K562 (cell line): ENCODE results near the gene GHRL. TPM values are rescaled to one million over a fixed set of nuclear protein-coding genes. Genes with fewer than 3 reads are reported as not detected.

ENCODE experiments used
- ATAC-seq: fragments of 200-7000 bp; cut with Tn5 transposase; 3 replicates; pipeline ENCODE4 v1.9.1; 2020; ENCODE audit warnings: moderate library complexity
- BruUV-seq: library from RNA; stranded (reverse); fragments of 400-500 nt; replicated peaks from 2 replicates; lab custom pipeline; 2021; lab: Mats Ljungman, UMichigan
- CTCF ChIA-PET: fragments of 300-600 bp; formaldehyde crosslinking; extraction: SDS; loops from one replicate; lab custom pipeline; 2021; ENCODE audit warnings: low intra/inter-chr PET ratio; lab: Yijun Ruan, JAX
- POLR2A ChIA-PET: fragments of 300-600, 350-650 bp; sonication (Branson Sonifier 250); formaldehyde crosslinking; extraction: SDS; loops from one replicate; lab custom pipeline; 2021; ENCODE audit warnings: antibody characterized with exemption, inconsistent platforms; lab: Yijun Ruan, JAX
- DNase-seq, 4 experiments: peaks; one replicate each; pipeline versions ENCODE4 v3.0.0 to v3.0.0-alpha.2; 2011 to 2018; ENCODE audit warnings: low spot score in 3 of 4, mixed read lengths in 3 of 4; ENCODE audit errors: extremely low read depth in 1 of 4
- FAIRE-seq: peaks from 2 replicates; lab custom pipeline; 2011; peaks lifted over from hg19 to GRCh38; lab: Jason Lieb, UNC
- H2AFZ ChIP-seq: 2 replicates; pipeline ENCODE4 v1.6.0; 2011; ENCODE audit warnings: low read depth, low read length, control low read depth, inconsistent platforms
- H3K27ac ChIP-seq: fragments of 200-600 bp; 3 replicates; pipeline ENCODE4 v1.8.0; 2011; ENCODE audit warnings: low read depth, mild to moderate bottlenecking, control low read depth, inconsistent platforms, low read length, moderate library complexity, mixed read lengths; ENCODE audit errors: extremely low read depth
- H3K27me3 ChIP-seq, 2 experiments: fragments of 300-600 bp in 1 of 2; 2 replicates in 1 of 2; 3 replicates in 1 of 2; pipeline versions ENCODE4 v1.6.0 to v1.8.0; 2011; ENCODE audit warnings: inconsistent platforms in 2 of 2, low read length in 2 of 2, mild to moderate bottlenecking in 1 of 2, mixed read lengths in 1 of 2, moderate library complexity in 1 of 2; ENCODE audit not compliant: control insufficient read depth in 2 of 2, insufficient read depth in 2 of 2
- H3K36me3 ChIP-seq: fragments of 300-600 bp; 3 replicates; pipeline ENCODE4 v1.8.0; 2011; ENCODE audit warnings: mild to moderate bottlenecking, low read length, inconsistent platforms; ENCODE audit not compliant: control insufficient read depth, insufficient read depth
- H3K4me1 ChIP-seq, 2 experiments: fragments of 200-600 bp in 1 of 2; replicated peaks in 1 of 2; 2 replicates in 1 of 2; 3 replicates in 1 of 2; pipeline versions ENCODE4 v1.5.1 to v1.8.0; 2011; ENCODE audit warnings: inconsistent platforms in 2 of 2, low read length in 2 of 2, mild to moderate bottlenecking in 1 of 2, mixed read lengths in 1 of 2, moderate library complexity in 1 of 2; ENCODE audit not compliant: control insufficient read depth in 2 of 2, insufficient read depth in 2 of 2
- H3K4me2 ChIP-seq: 2 replicates; pipeline ENCODE4 v1.6.1; 2011; ENCODE audit warnings: low read length, control low read depth, inconsistent platforms, mixed read lengths; ENCODE audit not compliant: insufficient read depth
- H3K4me3 ChIP-seq: fragments of 200-600 bp; sonication (generic), shearing (Covaris generic); 2 replicates; pipeline ENCODE4 v1.5.1; 2016; ENCODE audit warnings: control low read depth, inconsistent platforms
- H3K79me2 ChIP-seq: fragments of 200-600 bp; 3 replicates; pipeline ENCODE4 v1.8.0; 2011; ENCODE audit warnings: low read length, inconsistent platforms; ENCODE audit not compliant: control insufficient read depth, insufficient read depth
- H3K9ac ChIP-seq, 2 experiments: 2 replicates each; pipeline versions ENCODE4 v1.6.0 to v1.6.1; 2011; ENCODE audit warnings: low read depth in 2 of 2, low read length in 2 of 2, control low read depth in 1 of 2, inconsistent platforms in 1 of 2, mild to moderate bottlenecking in 1 of 2, mixed read lengths in 1 of 2; ENCODE audit not compliant: insufficient read depth in 1 of 2
- H3K9me1 ChIP-seq: one replicate; pipeline ENCODE4 v1.6.0; 2011; ENCODE audit warnings: inconsistent platforms, mild to moderate bottlenecking, low read length, moderate library complexity; ENCODE audit not compliant: control insufficient read depth, insufficient read depth
- H3K9me3 ChIP-seq: replicated peaks from 2 replicates; pipeline ENCODE4 v1.5.1; 2011; ENCODE audit warnings: low read depth, low read length, inconsistent platforms; ENCODE audit not compliant: control insufficient read depth, insufficient read depth
- H4K20me1 ChIP-seq: replicated peaks from 2 replicates; pipeline ENCODE4 v1.6.1; 2011; ENCODE audit warnings: low read length, inconsistent platforms, mixed read lengths; ENCODE audit not compliant: control insufficient read depth, insufficient read depth
- CGGBP1 ChIP-seq: fragments of 250-450 bp; sonication (Bioruptor Pico); IDR thresholded peaks from 2 replicates; pipeline ENCODE4 v1.9.0; 2021; ENCODE audit warnings: mild to moderate bottlenecking
- CTBP1 ChIP-seq: fragments of 450-650 bp; IDR thresholded peaks from 2 replicates; pipeline ENCODE4 v1.6.1; 2016; ENCODE audit warnings: borderline replicate concordance
- HMG20B ChIP-seq: fragments of 250-450 bp; sonication (Bioruptor Pico); IDR thresholded peaks from 2 replicates; pipeline ENCODE4 v1.5.0; 2021; ENCODE audit warnings: mild to moderate bottlenecking
- MAFK ChIP-seq: IDR thresholded peaks from 2 replicates; pipeline ENCODE4 v1.6.1; 2011; ENCODE audit warnings: low read length, improper control_type of control experiment
- NR3C1 ChIP-seq: sonication (generic); formaldehyde crosslinking; IDR thresholded peaks from 2 replicates; pipeline ENCODE4 v1.8.1; 2022; ENCODE audit warnings: missing genetic modification reagents
- POU5F1 ChIP-seq: fragments of 150-350 bp; IDR thresholded peaks from 2 replicates; pipeline ENCODE4 v1.6.1; 2014; ENCODE audit warnings: borderline replicate concordance, low read length, low read depth, mild to moderate bottlenecking; ENCODE audit not compliant: partially characterized antibody
- TAF9B ChIP-seq: fragments of 450-650 bp; IDR thresholded peaks from 2 replicates; pipeline ENCODE4 v1.6.1; 2018; ENCODE audit warnings: mild to moderate bottlenecking; ENCODE audit not compliant: partially characterized antibody
- TEAD4 ChIP-seq, 2 experiments: sonication (generic) in 1 of 2; formaldehyde crosslinking in 1 of 2; IDR thresholded peaks; 2 replicates each; pipeline versions ENCODE4 v1.6.1 to v1.8.0; 2012 to 2022; ENCODE audit warnings: borderline replicate concordance in 1 of 2, inconsistent platforms in 1 of 2, low read length in 1 of 2, mild to moderate bottlenecking in 1 of 2, missing genetic modification reagents in 1 of 2
- YY1 ChIP-seq, 3 experiments: IDR thresholded peaks; 2 replicates each; pipeline ENCODE4 v1.6.1; 2011; ENCODE audit warnings: low read length in 2 of 3, mild to moderate bottlenecking in 2 of 3, moderate library complexity in 2 of 3, borderline replicate concordance in 1 of 3, control low read depth in 1 of 3, low read depth in 1 of 3; ENCODE audit not compliant: insufficient read depth in 3 of 3, insufficient replicate concordance in 2 of 3, control insufficient read depth in 1 of 3, insufficient read length in 1 of 3; ENCODE audit errors: extremely low read depth in 1 of 3
- ZFPM2 ChIP-seq: fragments of 250-450 bp; sonication (Bioruptor Pico); IDR thresholded peaks from 2 replicates; pipeline ENCODE4 v1.5.1; 2022; ENCODE audit warnings: mild to moderate bottlenecking
- ZNF518B ChIP-seq: fragments of 250-450 bp; sonication (Bioruptor Pico); IDR thresholded peaks from 2 replicates; pipeline ENCODE4 v1.5.0; 2021; ENCODE audit warnings: mild to moderate bottlenecking, moderate library complexity
- ZNF778 ChIP-seq: fragments of 450-650 bp; formaldehyde crosslinking; IDR thresholded peaks from 2 replicates; pipeline ENCODE4 v1.4.0; 2020; ENCODE audit warnings: mild to moderate bottlenecking, moderate library complexity
- WGBS: fragments of 100-300 bp; shearing (Covaris generic); methylation state at CpG from one replicate; pipeline ENCODE4 v1.1.6; 2016; ENCODE audit warnings: low coverage, mixed read lengths; ENCODE audit not compliant: insufficient coverage; ENCODE audit errors: missing lambda C conversion rate; 5-methylcytosine and 5-hydroxymethylcytosine counted together
- in situ Hi-C: fragments of 300-500 bp; cut with MboI; formaldehyde crosslinking; loops from 4 replicates; pipeline ENCODE4 v1.15.0; 2018; ENCODE audit warnings: inconsistent platforms, mixed read lengths
- intact Hi-C: fragments of 100-400 bp; cut with micrococcal nuclease; formaldehyde crosslinking; loops from 2 replicates; pipeline ENCODE4 v1.14.2; 2022
- polyA plus RNA-seq, 8 experiments: library from polyadenylated mRNA; depleted of rRNA in 4 of 8; stranded (reverse) in 5 of 8; unstranded in 3 of 8; fragments of >200 nt; fragmentation: Nextera tagmentation in 2 of 8; fragmentation: Illumina TruSeq in 1 of 8; extraction: Ambion mirVana in 2 of 8; extraction: Trizol in 1 of 8; gene quantifications; 2 replicates each; pipeline versions ENCODE4 v1.2.1 to v1.2.3, GENCODE V29; 2011 to 2014; ENCODE audit warnings: inconsistent platforms in 1 of 8, missing spikeins in 1 of 8
- total RNA-seq, 7 experiments: library from RNA; depleted of rRNA in 6 of 7; stranded (reverse); fragments of >200 nt in 6 of 7; fragmentation: Illumina TruSeq in 2 of 7; extraction: Trizol in 2 of 7; gene quantifications; 2 replicates each; pipeline versions ENCODE4 v1.2.1 to v1.2.3, GENCODE V29; 2011 to 2021; ENCODE audit warnings: low replicate concordance in 1 of 7
- TF ChIP-seq, protein P1 (sequence below): fragments of 450-650 bp; formaldehyde crosslinking; IDR thresholded peaks from 2 replicates; pipeline ENCODE4 v1.4.0; 2022; ENCODE audit warnings: missing genetic modification characterization
- TF ChIP-seq, protein P2 (sequence below), 3 experiments: IDR thresholded peaks in 2 of 3; conservative IDR thresholded peaks in 1 of 3; 2 replicates each; pipeline ENCODE4 v1.5.1; 2011 to 2012; ENCODE audit warnings: low read length in 3 of 3, mild to moderate bottlenecking in 3 of 3, control low read depth in 2 of 3, improper control_type of control experiment in 1 of 3, inconsistent platforms in 1 of 3, low read depth in 1 of 3, mixed read lengths in 1 of 3, moderate library complexity in 1 of 3; ENCODE audit not compliant: insufficient read depth in 2 of 3

GHRL gene
- total and polyA plus RNA-seq, 9 of the 15 experiments (the other 6 are each of a cell fraction or from before 2014, with no cell fraction given), result 0.08 to 0.29 (median 0.15) TPM; not detected in 5

GRCh38 chr3:10280177-10280529 lies 12.6 kb downstream of the GHRL start:
- H3K27ac ChIP-seq, result peak overlapping the region; percentile 46
- intact Hi-C loops, result no loop called here
- H3K9ac ChIP-seq, result peak overlapping the region in 1 of 2 experiments; percentile 17; a peak in 1 of 4 replicates
- H3K79me2 ChIP-seq, result peaks cover 10% of the 10 kb centered on the region
- no peaks in the 10 kb centered on the region; the same call in 1 of the 2 replicates for H4K20me1 ChIP-seq
- H3K4me3 ChIP-seq, result no peak overlapping the region
- FAIRE-seq (peak; percentile 66), DNase-seq (peak in 1 of 4 experiments; percentile 48), ATAC-seq (peak; percentile 79)
- no peak overlapping the region for H2AFZ ChIP-seq
- no peaks in the 10 kb centered on the region for H3K9me1 ChIP-seq
- H3K36me3 ChIP-seq, result peaks cover 87% of the 10 kb centered on the region
- no peaks in the 10 kb centered on the region for H3K27me3 ChIP-seq
- H3K9me3 ChIP-seq, result no peaks in the 10 kb centered on the region
- peak overlapping the region; percentile 50 for H3K4me2 ChIP-seq
- ChIA-PET POLR2A (interaction anchor here (0.6 to 1.6 kb wide), 11 partner anchors 8 to 127 kb away, joined by 3 to 6 read pairs (median 4); partner anchors contain the start of gene GHRL), CTCF (interaction anchor here (1.2 kb wide), 1 partner anchor 564 kb away, joined by 4 read pairs; no protein-coding TSS in a partner anchor)
- in situ Hi-C loops, result no loop called here
- H3K4me1 ChIP-seq, result peaks cover 10 to 14% of the 10 kb centered on the region in 2 experiments; a peak in 3 of 5 replicates
- WGBS, result 66% methylated on average over 5 of the region's 5 CpGs
- BruUV-seq, result no TSS peak
- TF ChIP-seq NR3C1 (CRISPR knock-in tag) (no peak), YY1 (IDR thresholded peaks at IDR 0.05; ENCODE audit: borderline replicate concordance in 1 of 3, control insufficient read depth in 1 of 3, extremely low read depth in 1 of 3, insufficient read depth in 3 of 3, insufficient read length in 1 of 3, insufficient replicate concordance in 2 of 3, low read depth in 1 of 3, low read length in 2 of 3) (peak in 1 of 3 experiments; percentile 28), TAF9B (no peak), POU5F1 (no peak), CGGBP1 (CRISPR knock-in tag) (no peak), ZNF518B (CRISPR knock-in tag) (no peak), CTBP1 (no peak), HMG20B (no peak), MAFK (0 out of 2 replicates have a peak, but pooled peaks have one; percentile 1), TEAD4 (IDR thresholded peaks at IDR 0.05; ENCODE audit: low read length) (no peak), TEAD4 (CRISPR knock-in tag; IDR thresholded peaks at IDR 0.05; ENCODE audit: borderline replicate concordance) (no peak), ZNF778 (CRISPR knock-in tag) (no peak), ZFPM2 (CRISPR knock-in tag) (no peak)
- TF ChIP-seq, protein P1, sequence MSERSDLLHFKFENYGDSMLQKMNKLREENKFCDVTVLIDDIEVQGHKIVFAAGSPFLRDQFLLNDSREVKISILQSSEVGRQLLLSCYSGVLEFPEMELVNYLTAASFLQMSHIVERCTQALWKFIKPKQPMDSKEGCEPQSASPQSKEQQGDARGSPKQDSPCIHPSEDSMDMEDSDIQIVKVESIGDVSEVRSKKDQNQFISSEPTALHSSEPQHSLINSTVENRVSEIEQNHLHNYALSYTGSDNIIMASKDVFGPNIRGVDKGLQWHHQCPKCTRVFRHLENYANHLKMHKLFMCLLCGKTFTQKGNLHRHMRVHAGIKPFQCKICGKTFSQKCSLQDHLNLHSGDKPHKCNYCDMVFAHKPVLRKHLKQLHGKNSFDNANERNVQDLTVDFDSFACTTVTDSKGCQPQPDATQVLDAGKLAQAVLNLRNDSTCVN (CRISPR knock-in tag), result no peak
- TF ChIP-seq, protein P2, sequence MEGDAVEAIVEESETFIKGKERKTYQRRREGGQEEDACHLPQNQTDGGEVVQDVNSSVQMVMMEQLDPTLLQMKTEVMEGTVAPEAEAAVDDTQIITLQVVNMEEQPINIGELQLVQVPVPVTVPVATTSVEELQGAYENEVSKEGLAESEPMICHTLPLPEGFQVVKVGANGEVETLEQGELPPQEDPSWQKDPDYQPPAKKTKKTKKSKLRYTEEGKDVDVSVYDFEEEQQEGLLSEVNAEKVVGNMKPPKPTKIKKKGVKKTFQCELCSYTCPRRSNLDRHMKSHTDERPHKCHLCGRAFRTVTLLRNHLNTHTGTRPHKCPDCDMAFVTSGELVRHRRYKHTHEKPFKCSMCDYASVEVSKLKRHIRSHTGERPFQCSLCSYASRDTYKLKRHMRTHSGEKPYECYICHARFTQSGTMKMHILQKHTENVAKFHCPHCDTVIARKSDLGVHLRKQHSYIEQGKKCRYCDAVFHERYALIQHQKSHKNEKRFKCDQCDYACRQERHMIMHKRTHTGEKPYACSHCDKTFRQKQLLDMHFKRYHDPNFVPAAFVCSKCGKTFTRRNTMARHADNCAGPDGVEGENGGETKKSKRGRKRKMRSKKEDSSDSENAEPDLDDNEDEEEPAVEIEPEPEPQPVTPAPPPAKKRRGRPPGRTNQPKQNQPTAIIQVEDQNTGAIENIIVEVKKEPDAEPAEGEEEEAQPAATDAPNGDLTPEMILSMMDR (IDR thresholded peaks at IDR 0.05 in 2 of 3, conservative IDR thresholded peaks at IDR 0.05 in 1 of 3; ENCODE audit: insufficient read depth in 2 of 3, low read depth in 1 of 3, low read length in 3 of 3), result peak; percentile 56 to 71 (median 57)
